Measurements from ENCODE around the gene ATL2.

Gene ATL2

GRCh38 chr2:38409156-38410102, 32.4 kb upstream of the ATL2 start:
- no peak for DNase-seq
- no peak overlapping the region for H3K27ac ChIP-seq (ENCODE audit: low read length)
- no peak for TF ChIP-seq EZH2 (IDR thresholded peaks at IDR 0.05; ENCODE audit: borderline replicate concordance, low read depth, low read length, severe bottlenecking)
- TF ChIP-seq, protein P1, sequence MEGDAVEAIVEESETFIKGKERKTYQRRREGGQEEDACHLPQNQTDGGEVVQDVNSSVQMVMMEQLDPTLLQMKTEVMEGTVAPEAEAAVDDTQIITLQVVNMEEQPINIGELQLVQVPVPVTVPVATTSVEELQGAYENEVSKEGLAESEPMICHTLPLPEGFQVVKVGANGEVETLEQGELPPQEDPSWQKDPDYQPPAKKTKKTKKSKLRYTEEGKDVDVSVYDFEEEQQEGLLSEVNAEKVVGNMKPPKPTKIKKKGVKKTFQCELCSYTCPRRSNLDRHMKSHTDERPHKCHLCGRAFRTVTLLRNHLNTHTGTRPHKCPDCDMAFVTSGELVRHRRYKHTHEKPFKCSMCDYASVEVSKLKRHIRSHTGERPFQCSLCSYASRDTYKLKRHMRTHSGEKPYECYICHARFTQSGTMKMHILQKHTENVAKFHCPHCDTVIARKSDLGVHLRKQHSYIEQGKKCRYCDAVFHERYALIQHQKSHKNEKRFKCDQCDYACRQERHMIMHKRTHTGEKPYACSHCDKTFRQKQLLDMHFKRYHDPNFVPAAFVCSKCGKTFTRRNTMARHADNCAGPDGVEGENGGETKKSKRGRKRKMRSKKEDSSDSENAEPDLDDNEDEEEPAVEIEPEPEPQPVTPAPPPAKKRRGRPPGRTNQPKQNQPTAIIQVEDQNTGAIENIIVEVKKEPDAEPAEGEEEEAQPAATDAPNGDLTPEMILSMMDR (IDR thresholded peaks at IDR 0.05; ENCODE audit: borderline replicate concordance, extremely low read depth, low read length, poor library complexity, severe bottlenecking): no peak

DNA sequence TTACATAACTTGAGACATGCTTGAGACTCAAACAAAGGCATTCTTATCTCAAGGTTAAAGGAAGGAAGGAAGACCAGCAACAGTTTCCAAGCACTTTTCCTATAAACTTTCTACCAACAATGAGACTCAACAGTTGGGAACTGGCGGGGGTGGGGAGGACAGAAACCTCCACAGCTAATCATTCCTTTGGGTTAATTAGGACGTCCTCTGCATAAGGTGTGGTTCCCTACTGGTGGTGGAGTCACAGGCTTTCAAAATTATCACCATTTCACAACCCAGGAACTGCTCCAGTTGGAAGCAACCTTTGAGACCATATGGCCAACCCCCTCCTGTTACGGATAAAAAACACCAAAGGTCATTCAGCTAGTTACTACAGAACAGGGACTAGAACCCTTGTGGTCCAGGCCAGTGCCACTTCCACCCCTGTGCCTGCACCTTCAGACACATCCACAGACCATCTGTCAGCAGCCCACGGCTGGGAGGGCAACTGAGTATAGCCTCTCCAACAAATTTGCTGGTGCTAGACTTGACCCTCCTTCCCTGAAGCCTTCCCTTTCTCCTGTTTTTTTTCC, 30.1 kb upstream of the ATL2 start:
- no peaks in the 10 kb centered on the region for H3K27me3 ChIP-seq (ENCODE audit: insufficient read depth, low read length, poor library complexity)
- no peak for DNase-seq
- H2AFZ ChIP-seq (ENCODE audit: low read depth, low read length): no peak overlapping the region
- no peaks in the 10 kb centered on the region for H3K36me3 ChIP-seq (ENCODE audit: insufficient read depth, low read length)
- no peaks in the 10 kb centered on the region for H3K79me2 ChIP-seq (ENCODE audit: insufficient read depth, low read length)
- no peak for ATAC-seq (ENCODE audit: insufficient read depth, low read depth)
- H3K9me3 ChIP-seq (ENCODE audit: insufficient read depth, low read length, severe bottlenecking): peaks cover under 1% of the 10 kb centered on the region
- no peak overlapping the region for H3K4me3 ChIP-seq (ENCODE audit: low read depth in 1 of 2, low read length in 2 of 2)
- no peak overlapping the region for H3K4me2 ChIP-seq (ENCODE audit: insufficient read depth, low read length)
- TF ChIP-seq EZH2 (IDR thresholded peaks at IDR 0.05; ENCODE audit: borderline replicate concordance, low read depth, low read length, severe bottlenecking): no peak
- TF ChIP-seq, protein P1 (IDR thresholded peaks at IDR 0.05; ENCODE audit: borderline replicate concordance, extremely low read depth, low read length, poor library complexity, severe bottlenecking): no peak
- no peak overlapping the region for H3K9ac ChIP-seq (ENCODE audit: low read depth, low read length)
- H3K27ac ChIP-seq (ENCODE audit: low read length): no peak overlapping the region
- H4K20me1 ChIP-seq (ENCODE audit: insufficient read depth, low read length): no peaks in the 10 kb centered on the region
- no peaks in the 10 kb centered on the region for H3K4me1 ChIP-seq (ENCODE audit: insufficient read depth, low read length)

More at GRCh38 chr2:38409156-38410102, 32.4 kb upstream of the ATL2 start:
- Histone ChIP-seq H3K4me3 (ENCODE audit: low read depth in 1 of 2, low read length in 2 of 2) (no peak overlapping the region), H4K20me1 (ENCODE audit: insufficient read depth, low read length) (no peaks in the 10 kb centered on the region), H3K79me2 (ENCODE audit: insufficient read depth, low read length) (no peaks in the 10 kb centered on the region), H2AFZ (ENCODE audit: low read depth, low read length) (no peak overlapping the region), H3K9ac (ENCODE audit: low read depth, low read length) (no peak overlapping the region), H3K36me3 (ENCODE audit: insufficient read depth, low read length) (no peaks in the 10 kb centered on the region), H3K4me1 (ENCODE audit: insufficient read depth, low read length) (no peaks in the 10 kb centered on the region), H3K4me2 (ENCODE audit: insufficient read depth, low read length) (no peak overlapping the region), H3K9me3 (ENCODE audit: insufficient read depth, low read length, severe bottlenecking) (peaks cover 10% of the 10 kb centered on the region), H3K27me3 (ENCODE audit: insufficient read depth, low read length, poor library complexity) (no peaks in the 10 kb centered on the region)
- ATAC-seq (ENCODE audit: insufficient read depth, low read depth): no peak

- TF ChIP-seq EZH2 (IDR thresholded peaks at IDR 0.05; ENCODE audit: borderline replicate concordance, low read depth, low read length, severe bottlenecking): no peak
- TF ChIP-seq, protein P1 (IDR thresholded peaks at IDR 0.05; ENCODE audit: borderline replicate concordance, extremely low read depth, low read length, poor library complexity, severe bottlenecking): no peak
- Histone ChIP-seq H3K79me2 (ENCODE audit: insufficient read depth, low read length) (no peaks in the 10 kb centered on the region), H3K36me3 (ENCODE audit: insufficient read depth, low read length) (no peaks in the 10 kb centered on the region), H3K27ac (ENCODE audit: low read length) (no peak overlapping the region), H3K4me2 (ENCODE audit: insufficient read depth, low read length) (no peak overlapping the region), H2AFZ (ENCODE audit: low read depth, low read length) (no peak overlapping the region), H3K9me3 (ENCODE audit: insufficient read depth, low read length, severe bottlenecking) (no peaks in the 10 kb centered on the region), H3K4me3 (ENCODE audit: low read depth in 1 of 2, low read length in 2 of 2) (no peak overlapping the region), H4K20me1 (ENCODE audit: insufficient read depth, low read length) (no peaks in the 10 kb centered on the region), H3K9ac (ENCODE audit: low read depth, low read length) (no peak overlapping the region), H3K27me3 (ENCODE audit: insufficient read depth, low read length, poor library complexity) (no peaks in the 10 kb centered on the region), H3K4me1 (ENCODE audit: insufficient read depth, low read length) (no peaks in the 10 kb centered on the region)
- DNase-seq (no peak), ATAC-seq (ENCODE audit: insufficient read depth, low read depth) (no peak)
Measured at GRCh38 chr2:38406597-38407110, 29.6 kb upstream of the ATL2 start.

All from DND-41 (cell line).